C4-2B (cell line): ENCODE measurements around the gene ADAMTS19.

Source experiments
- CTCF ChIP-seq: fragments of 450-650 bp; conservative IDR thresholded peaks from 2 replicates; pipeline ENCODE4 v1.5.1; 2017; ENCODE audit warnings: mild to moderate bottlenecking
- ZFX ChIP-seq: fragments of 450-650 bp; IDR thresholded peaks from 2 replicates; pipeline ENCODE4 v1.6.1; 2017

GRCh38 chr5:129670957-129671500 lies 210.9 kb downstream of the ADAMTS19 start:
- TF ChIP-seq CTCF (no peak), ZFX (no peak)
